BE2C (cell line): ENCODE measurements around the gene SCAMP4.
"Not testable (repeated sequence)": the region's sequence is repeated elsewhere in the genome, so short reads cannot be mapped to it uniquely, and the experiment has no call there.

Source experiments
- DNase-seq: peaks from one replicate; pipeline ENCODE4 v3.0.0-alpha.2; 2020
- H3K27me3 ChIP-seq: fragments of 250-450 bp; sonication (Bioruptor Pico); 2 replicates; pipeline ENCODE4 v1.5.1; 2020; ENCODE audit warnings: mild to moderate bottlenecking
- H3K36me3 ChIP-seq: fragments of 250-450 bp; sonication (Bioruptor Pico); 2 replicates; pipeline ENCODE4 v1.5.1; 2020; ENCODE audit warnings: mild to moderate bottlenecking
- H3K4me1 ChIP-seq: fragments of 250-450 bp; sonication (Bioruptor Pico); 2 replicates; pipeline ENCODE4 v1.5.1; 2020
- H3K4me3 ChIP-seq: 2 replicates; pipeline ENCODE4 v1.5.1; 2011; ENCODE audit warnings: low read depth, low read length
- H3K9me3 ChIP-seq: fragments of 250-450 bp; sonication (Bioruptor Pico); 2 replicates; pipeline ENCODE4 v1.5.1; 2020
- TF ChIP-seq, protein P1 (sequence below): IDR thresholded peaks from 2 replicates; pipeline ENCODE4 v1.5.1; 2012; ENCODE audit warnings: mild to moderate bottlenecking, low read depth, low read length

SCAMP4 gene

DNA sequence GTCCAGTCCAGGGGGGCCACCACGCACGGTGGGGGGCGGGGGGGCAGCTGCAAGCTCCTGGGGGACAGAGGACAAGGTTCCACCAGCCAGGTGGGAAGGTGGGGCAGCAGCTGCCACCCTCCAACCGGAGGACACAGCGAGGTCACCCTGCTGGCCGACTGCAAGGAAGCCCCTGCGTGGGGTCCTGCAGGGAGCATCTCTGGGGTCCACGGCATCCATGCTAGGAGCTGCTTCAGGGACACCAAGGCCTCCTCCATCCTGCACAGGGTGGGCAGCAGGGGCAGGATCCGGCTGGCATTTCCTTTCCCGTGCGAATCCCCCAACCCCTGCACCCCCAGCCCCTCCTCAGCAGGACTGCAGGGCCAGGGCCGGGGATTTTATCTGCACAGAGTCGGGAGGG, 33.6 kb upstream of the SCAMP4 start:
- H3K4me3 ChIP-seq, result no peak overlapping the region
- peaks cover 28% of the 10 kb centered on the region for H3K36me3 ChIP-seq
- no peaks in the 10 kb centered on the region for H3K27me3 ChIP-seq
- TF ChIP-seq, protein P1, sequence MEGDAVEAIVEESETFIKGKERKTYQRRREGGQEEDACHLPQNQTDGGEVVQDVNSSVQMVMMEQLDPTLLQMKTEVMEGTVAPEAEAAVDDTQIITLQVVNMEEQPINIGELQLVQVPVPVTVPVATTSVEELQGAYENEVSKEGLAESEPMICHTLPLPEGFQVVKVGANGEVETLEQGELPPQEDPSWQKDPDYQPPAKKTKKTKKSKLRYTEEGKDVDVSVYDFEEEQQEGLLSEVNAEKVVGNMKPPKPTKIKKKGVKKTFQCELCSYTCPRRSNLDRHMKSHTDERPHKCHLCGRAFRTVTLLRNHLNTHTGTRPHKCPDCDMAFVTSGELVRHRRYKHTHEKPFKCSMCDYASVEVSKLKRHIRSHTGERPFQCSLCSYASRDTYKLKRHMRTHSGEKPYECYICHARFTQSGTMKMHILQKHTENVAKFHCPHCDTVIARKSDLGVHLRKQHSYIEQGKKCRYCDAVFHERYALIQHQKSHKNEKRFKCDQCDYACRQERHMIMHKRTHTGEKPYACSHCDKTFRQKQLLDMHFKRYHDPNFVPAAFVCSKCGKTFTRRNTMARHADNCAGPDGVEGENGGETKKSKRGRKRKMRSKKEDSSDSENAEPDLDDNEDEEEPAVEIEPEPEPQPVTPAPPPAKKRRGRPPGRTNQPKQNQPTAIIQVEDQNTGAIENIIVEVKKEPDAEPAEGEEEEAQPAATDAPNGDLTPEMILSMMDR, result no peak
- no peak for DNase-seq
- H3K4me1 ChIP-seq, result peaks cover 4% of the 10 kb centered on the region; the same call in 1 of the 2 replicates
- no peaks in the 10 kb centered on the region for H3K9me3 ChIP-seq

DNA sequence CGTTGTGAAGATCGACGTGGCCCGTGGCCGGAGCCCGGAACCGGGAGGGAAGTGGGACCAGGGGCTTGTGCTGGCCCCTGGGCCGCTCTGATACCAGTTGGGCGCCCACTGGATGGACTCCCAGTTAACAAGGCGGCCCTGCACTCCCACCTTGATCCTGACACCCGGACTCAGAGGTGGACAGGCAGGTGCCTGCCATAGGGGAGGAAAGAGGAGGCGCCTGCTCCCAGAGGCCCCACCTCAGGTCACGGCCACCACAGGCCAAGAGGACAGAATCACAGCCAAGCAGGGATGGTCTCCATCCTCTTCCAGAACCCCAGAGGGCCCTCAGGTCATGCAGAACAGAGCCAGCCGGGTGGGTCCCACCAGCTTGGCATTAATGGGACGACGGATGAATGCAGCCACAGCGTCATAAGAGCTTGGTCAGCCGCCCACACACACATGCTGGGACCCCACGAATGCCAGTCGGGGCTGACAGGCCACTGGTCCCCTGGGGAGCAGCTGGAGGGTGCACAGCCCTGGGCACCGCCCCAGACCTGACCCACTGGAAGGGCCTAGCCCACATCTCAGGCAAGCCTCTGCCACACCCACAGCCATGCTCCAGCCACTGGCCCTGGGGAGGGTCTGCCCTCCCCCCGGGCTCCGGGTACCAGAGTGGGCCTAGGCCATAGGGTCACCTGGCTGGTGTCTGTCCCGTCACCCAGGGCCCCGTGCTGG, 32.2 kb upstream of the SCAMP4 start:
- H3K27me3 ChIP-seq, result no peaks in the 10 kb centered on the region
- peak overlapping the region; percentile 94 for H3K4me3 ChIP-seq
- H3K9me3 ChIP-seq, result no peaks in the 10 kb centered on the region
- TF ChIP-seq, protein P1, result no peak
- no peak for DNase-seq
- peaks cover 28% of the 10 kb centered on the region for H3K36me3 ChIP-seq
- H3K4me1 ChIP-seq, result peaks cover 4% of the 10 kb centered on the region; the same call in 1 of the 2 replicates

DNA sequence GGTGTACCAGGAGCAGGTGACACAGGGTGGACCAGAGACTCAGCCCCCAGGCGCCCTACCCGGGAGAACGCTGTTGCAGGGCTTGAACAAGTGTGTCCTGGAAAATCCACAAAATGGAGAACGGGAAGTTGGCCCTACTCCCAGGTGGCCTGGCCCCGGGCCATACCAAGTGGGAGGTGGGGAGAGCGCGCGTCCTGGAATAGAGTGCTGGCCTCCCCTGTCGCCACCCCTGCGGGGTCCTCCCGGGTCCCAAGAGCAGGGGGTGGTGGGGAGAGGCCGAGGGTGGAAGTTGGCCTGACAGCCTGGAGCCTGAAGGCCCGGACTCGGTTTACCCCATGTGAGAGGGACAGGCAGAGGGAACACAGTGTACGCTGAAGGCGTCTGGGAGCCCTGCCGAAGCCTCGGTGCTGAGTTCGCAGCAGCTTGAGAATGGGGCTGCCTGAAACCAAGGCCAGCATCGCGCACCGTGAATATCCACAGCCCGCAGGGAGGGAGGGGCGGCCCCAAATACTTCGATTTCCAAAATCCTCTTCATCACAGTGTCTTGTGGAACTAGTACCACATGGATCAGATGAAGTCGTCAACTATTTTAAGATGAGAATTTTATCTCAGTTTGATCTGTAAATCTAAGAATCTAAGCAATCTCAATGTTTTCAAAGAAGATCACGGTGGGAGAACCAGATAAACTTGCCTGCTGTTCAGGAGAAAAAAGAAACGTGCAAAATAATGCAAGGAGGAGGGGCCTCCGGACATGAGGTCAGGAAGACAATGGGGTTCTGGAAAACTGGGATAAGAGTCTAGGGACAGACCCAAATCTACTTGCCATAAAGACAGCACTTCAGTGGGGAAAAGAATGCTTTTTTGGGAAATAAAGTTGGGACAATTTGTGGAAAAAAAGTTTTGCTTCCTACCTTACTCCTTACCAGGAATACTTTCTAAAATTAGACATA, 31.4 kb upstream of the SCAMP4 start:
- peak overlapping the region; percentile 94 for H3K4me3 ChIP-seq
- TF ChIP-seq, protein P1, result no peak
- H3K4me1 ChIP-seq, result peaks cover 4% of the 10 kb centered on the region; the same call in 1 of the 2 replicates
- H3K9me3 ChIP-seq, result no peaks in the 10 kb centered on the region
- DNase-seq, result peak; percentile 81
- peaks cover 28% of the 10 kb centered on the region for H3K36me3 ChIP-seq
- H3K27me3 ChIP-seq, result no peaks in the 10 kb centered on the region

DNA sequence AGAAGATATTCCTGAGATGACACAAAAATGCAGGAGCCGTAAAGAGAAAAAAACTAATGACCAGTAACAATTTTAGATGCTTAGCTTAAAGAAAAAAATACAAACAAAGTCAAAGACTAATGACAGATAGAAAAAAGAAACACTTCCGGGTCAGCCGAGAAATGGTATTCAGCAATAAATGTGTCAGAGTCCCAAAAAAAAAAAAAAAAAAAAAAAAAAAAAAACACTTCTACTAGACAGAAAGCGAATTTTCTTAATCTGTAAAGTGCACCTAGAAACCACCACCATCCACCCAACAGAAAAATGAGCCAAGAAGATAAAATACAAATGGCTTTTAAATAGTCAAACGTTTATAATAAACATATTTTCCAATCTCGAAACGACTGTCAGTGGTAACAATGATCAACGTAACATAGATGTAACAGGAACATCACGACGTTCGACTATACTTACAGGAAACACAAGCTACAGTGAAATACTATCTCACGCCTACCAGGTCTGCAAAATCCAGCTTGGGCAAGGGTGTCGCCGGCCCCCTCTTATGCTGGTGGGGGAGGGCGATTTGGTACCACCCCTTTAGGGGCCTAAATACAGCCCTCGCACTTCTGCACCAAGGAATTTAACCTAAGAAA, 30.5 kb upstream of the SCAMP4 start:
- no peaks in the 10 kb centered on the region for H3K27me3 ChIP-seq
- no peak for DNase-seq
- peaks cover 25% of the 10 kb centered on the region for H3K36me3 ChIP-seq
- TF ChIP-seq, protein P1, result no peak
- peaks cover 4% of the 10 kb centered on the region; the same call in 1 of the 2 replicates for H3K4me1 ChIP-seq
- H3K4me3 ChIP-seq, result peak overlapping the region; percentile 94
- no peaks in the 10 kb centered on the region for H3K9me3 ChIP-seq

DNA sequence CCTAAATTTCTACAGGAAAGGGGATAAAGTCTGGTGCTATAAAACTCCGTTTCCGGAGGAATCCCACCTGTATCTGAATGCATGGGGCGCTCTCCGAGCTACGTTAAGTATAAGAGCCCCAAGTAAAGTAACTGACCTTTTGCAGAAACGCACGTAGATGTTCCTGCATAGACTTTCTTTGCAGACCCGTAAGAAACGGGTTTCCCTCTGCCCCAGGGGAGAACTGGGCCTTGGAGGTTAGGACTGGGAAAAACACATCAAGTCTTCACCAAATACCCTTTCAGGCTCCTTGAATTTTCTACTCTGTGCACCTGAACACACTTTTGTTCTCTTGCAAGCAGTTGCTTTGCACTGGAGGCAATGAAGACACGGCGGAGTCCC, 29.9 kb upstream of the SCAMP4 start:
- not testable (repeated sequence) for H3K4me1 ChIP-seq, H3K9me3 ChIP-seq, DNase-seq, H3K27me3 ChIP-seq
- H3K4me3 ChIP-seq, result peak overlapping the region; percentile 94
- H3K36me3 ChIP-seq, result peaks cover 25% of the 10 kb centered on the region
